ENCODE results near the gene ZNF771.
"Not testable (repeated sequence)": the region's sequence is repeated elsewhere in the genome, so short reads cannot be mapped to it uniquely, and the experiment has no call there.

The ZNF771 gene

GRCh38 chr16:30457743-30458560 is 50.5 kb downstream of the ZNF771 start:
- DNase-seq (ENCODE audit: low read depth): no peak
- H3K4me3 ChIP-seq (ENCODE audit: low read depth, low read length): no peak overlapping the region
- TF ChIP-seq CTCF (conservative IDR thresholded peaks at IDR 0.05; ENCODE audit: low read depth, low read length): no peak

- DNase-seq (ENCODE audit: low read depth): no peak
- no peak overlapping the region for H3K4me3 ChIP-seq (ENCODE audit: low read depth, low read length)
- no peak for TF ChIP-seq CTCF (conservative IDR thresholded peaks at IDR 0.05; ENCODE audit: low read depth, low read length)
These were observed 51.4 kb downstream of the ZNF771 start for GRCh38 chr16:30458561-30459394.

DNA sequence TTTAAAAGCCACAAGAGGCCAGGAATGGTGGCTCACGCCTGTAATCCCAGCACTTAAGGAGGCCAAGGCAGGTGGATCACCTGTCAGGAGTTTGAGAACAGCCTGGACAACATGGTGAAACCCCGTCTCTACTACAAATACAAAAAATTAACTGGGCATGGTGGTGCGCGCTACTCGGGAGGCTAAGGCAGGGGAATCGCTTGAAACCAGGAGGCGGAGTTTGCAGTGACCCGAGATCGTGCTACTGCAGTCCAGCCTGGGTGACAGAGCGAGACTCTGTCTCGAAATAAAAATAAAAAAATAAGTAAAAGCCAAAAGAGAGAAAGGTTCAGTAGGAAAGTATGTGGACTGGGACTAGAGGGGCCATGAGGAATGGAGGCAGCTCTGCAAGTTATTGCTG is 52.0 kb downstream of the ZNF771 start:
- no peak overlapping the region for H3K4me3 ChIP-seq (ENCODE audit: low read depth, low read length)
- DNase-seq (ENCODE audit: low read depth): no peak
- no peak for TF ChIP-seq CTCF (conservative IDR thresholded peaks at IDR 0.05; ENCODE audit: low read depth, low read length)

GRCh38 chr16:30461426-30461825 is 54.0 kb downstream of the ZNF771 start:
- DNase-seq (ENCODE audit: low read depth); H3K4me3 ChIP-seq (ENCODE audit: low read depth, low read length): not testable (repeated sequence)

DNA sequence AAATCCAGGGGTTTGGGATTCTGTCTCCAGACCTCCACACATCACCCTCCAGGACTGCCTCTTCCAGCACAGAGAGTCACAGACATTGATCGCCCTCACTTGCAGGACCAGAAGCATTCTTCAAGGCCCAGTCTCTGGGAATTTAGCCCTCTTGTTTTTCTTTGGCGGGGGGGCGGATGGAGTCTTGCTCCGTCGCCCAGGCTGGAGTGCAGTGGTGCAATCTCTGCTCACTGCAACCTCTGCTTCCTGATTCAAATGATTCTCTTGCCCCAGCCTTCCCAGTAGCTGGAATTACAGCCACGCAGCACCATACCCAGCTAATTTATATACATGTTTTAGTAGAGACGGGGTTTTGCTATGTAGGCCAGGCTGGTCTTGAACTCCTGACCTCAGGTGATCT is 56.7 kb downstream of the ZNF771 start:
- DNase-seq (ENCODE audit: low read depth): no peak
- no peak for TF ChIP-seq CTCF (conservative IDR thresholded peaks at IDR 0.05; ENCODE audit: low read depth, low read length)
- no peak overlapping the region for H3K4me3 ChIP-seq (ENCODE audit: low read depth, low read length)
